Ascending aorta (tissue), 2 donors: ENCODE data around the gene INAFM2. TPM values are rescaled to one million over a fixed set of nuclear protein-coding genes. Genes with fewer than 3 reads are reported as not detected.

ENCODE experiments used
- DNase-seq, 2 donors: peaks; one replicate each; pipeline ENCODE4 v3.0.0-alpha.2; 2019; ENCODE audit warnings: low spot score in 2 of 2
- H3K27ac ChIP-seq, 2 donors: fragments of 200-600 bp; sonication (generic); one replicate each; pipeline ENCODE4 v1.5.1; 2016 to 2017; ENCODE audit warnings: mild to moderate bottlenecking in 1 of 2
- H3K27me3 ChIP-seq: fragments of 200-600 bp; sonication (generic); one replicate; pipeline ENCODE4 v1.5.1; 2017
- H3K36me3 ChIP-seq, 2 donors: fragments of 200-600 bp; sonication (generic); one replicate each; pipeline ENCODE4 v1.5.1; 2016
- H3K4me1 ChIP-seq, 2 donors: fragments of 200-600 bp; sonication (generic); one replicate each; pipeline ENCODE4 v1.5.1; 2016 to 2017; ENCODE audit warnings: mild to moderate bottlenecking in 1 of 2
- H3K4me3 ChIP-seq, 2 donors: fragments of 200-600 bp; sonication (generic); one replicate each; pipeline ENCODE4 v1.5.1; 2016 to 2017; ENCODE audit warnings: mild to moderate bottlenecking in 1 of 2
- H3K9me3 ChIP-seq, 2 donors: fragments of 200-600 bp; sonication (generic); one replicate each; pipeline ENCODE4 v1.5.1; 2016
- intact Hi-C: fragments of 100-400 bp; cut with DNase I; formaldehyde crosslinking; loops from one replicate; pipeline ENCODE4 v1.15.1; 2023
- total RNA-seq: library from RNA; depleted of rRNA; stranded (reverse); fragments of >200 nt; gene quantifications from one replicate; pipeline ENCODE4 v1.1.0, GENCODE V29; 2016
- TF ChIP-seq, protein P1 (sequence below), 3 experiments: fragments of 200-600 bp in 2 of 3; fragments of 450-650 bp in 1 of 3; sonication (generic) in 2 of 3; IDR thresholded peaks; one replicate each; pipeline ENCODE4 v1.5.1; 2016 to 2019; ENCODE audit warnings: antibody characterized with exemption in 3 of 3, mild to moderate bottlenecking in 1 of 3, moderate library complexity in 1 of 3

INAFM2 gene
- total RNA-seq, 1 donor from 2014 or later = 69.8 TPM

DNA sequence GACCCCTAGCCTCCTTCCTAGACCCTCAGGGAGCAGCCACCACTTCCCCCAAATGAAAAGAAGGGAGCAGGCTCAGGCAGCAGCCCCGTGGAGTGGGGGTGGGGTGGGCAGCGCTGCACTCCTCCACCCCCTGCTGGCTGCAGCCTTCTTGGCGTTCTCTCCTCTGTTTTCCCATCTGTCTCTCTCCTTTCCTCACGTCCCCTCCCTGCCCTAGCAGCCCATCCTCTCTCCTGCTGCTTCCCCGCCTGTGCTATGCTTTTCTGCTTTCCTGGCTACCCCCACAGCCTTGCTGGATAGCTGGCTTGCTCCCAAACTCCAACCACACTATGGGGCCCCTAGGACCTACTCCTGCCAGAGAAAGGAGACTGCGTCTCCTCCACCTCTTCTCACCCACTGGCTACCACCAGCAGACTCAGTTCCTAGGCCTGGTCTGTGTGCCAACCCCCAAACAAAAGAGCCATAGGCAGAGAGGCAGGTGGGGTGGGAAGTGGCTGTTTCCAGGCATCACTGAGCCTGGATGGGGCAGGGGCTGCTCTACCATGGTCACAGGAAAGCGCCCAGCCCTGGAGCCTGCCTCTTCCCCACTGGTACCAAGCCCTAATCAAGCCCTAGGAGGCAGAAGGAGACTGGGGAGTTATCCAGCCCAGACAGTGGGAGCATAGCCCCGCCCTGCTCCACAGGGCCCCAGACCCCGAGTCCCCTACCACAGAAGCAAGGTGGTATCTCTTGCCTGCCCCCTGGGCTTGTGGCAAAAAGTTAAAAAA lies 31.1 kb downstream of the INAFM2 start:
- DNase-seq = no peak
- TF ChIP-seq, protein P1, sequence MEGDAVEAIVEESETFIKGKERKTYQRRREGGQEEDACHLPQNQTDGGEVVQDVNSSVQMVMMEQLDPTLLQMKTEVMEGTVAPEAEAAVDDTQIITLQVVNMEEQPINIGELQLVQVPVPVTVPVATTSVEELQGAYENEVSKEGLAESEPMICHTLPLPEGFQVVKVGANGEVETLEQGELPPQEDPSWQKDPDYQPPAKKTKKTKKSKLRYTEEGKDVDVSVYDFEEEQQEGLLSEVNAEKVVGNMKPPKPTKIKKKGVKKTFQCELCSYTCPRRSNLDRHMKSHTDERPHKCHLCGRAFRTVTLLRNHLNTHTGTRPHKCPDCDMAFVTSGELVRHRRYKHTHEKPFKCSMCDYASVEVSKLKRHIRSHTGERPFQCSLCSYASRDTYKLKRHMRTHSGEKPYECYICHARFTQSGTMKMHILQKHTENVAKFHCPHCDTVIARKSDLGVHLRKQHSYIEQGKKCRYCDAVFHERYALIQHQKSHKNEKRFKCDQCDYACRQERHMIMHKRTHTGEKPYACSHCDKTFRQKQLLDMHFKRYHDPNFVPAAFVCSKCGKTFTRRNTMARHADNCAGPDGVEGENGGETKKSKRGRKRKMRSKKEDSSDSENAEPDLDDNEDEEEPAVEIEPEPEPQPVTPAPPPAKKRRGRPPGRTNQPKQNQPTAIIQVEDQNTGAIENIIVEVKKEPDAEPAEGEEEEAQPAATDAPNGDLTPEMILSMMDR (IDR thresholded peaks at IDR 0.05) = peak; percentile 14 to 42 (median 17)
- intact Hi-C loops = no loop called here
- H3K9me3 ChIP-seq = no peaks in the 10 kb centered on the region
- no peak overlapping the region for H3K4me3 ChIP-seq
- no peak overlapping the region for H3K27ac ChIP-seq
- no peaks in the 10 kb centered on the region for H3K36me3 ChIP-seq
- no peaks in the 10 kb centered on the region for H3K27me3 ChIP-seq
- H3K4me1 ChIP-seq = peaks cover 7 to 9% of the 10 kb centered on the region in 2 donors

DNA sequence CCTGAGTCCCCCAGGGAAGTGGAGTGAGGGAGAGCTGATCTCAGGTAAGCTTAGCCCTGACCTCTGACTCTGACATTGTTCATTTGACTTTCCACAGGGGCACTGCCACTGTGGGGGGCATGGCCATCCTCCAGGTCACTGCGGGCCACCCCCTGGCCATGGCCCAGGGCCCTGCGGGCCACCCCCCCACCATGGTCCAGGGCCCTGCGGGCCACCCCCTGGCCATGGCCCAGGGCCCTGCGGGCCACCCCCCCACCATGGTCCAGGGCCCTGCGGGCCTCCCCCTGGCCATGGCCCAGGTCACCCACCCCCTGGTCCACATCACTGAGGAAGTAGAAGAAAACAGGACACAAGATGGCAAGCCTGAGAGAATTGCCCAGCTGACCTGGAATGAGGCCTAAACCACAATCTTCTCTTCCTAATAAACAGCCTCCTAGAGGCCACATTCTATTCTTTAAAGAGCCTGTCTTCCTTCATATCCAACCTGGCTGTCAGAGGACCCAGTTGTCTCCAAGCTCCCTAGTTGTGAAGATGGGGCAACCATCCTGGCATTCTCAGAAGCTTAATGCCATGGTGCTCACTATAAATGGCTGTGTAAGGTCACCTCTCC lies 32.6 kb downstream of the INAFM2 start:
- intact Hi-C loops = no loop called here
- TF ChIP-seq, protein P1 (IDR thresholded peaks at IDR 0.05) = no peak
- H3K27ac ChIP-seq = no peak overlapping the region
- no peaks in the 10 kb centered on the region for H3K36me3 ChIP-seq
- H3K4me3 ChIP-seq = no peak overlapping the region
- H3K4me1 ChIP-seq = peaks cover 7 to 9% of the 10 kb centered on the region in 2 donors
- no peak for DNase-seq
- no peaks in the 10 kb centered on the region for H3K27me3 ChIP-seq
- no peaks in the 10 kb centered on the region for H3K9me3 ChIP-seq

DNA sequence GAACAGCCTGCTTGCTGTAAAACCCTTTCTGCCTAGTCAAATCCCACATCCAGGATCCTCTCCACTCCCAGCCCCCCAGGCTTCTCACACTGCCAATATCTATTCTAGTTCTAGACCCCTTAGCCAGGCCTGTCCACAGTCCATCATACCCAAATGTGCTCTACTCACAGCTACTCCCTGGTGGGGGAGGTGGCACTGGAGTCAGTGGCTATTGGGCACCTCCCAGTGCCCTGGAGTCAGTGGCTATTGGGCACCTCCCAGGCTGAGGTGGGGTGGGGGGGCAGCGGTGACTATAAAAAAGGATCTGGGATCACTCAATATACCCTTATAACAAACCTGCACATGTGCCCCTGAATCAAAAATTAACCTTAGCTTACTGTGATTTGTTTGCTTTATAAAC lies 33.8 kb downstream of the INAFM2 start:
- Histone ChIP-seq H3K27me3 (no peaks in the 10 kb centered on the region), H3K4me1 (peaks cover 7 to 9% of the 10 kb centered on the region in 2 donors), H3K4me3 (peak overlapping the region; percentile 45 to 73), H3K9me3 (no peaks in the 10 kb centered on the region), H3K36me3 (no peaks in the 10 kb centered on the region), H3K27ac (no peak overlapping the region)
- DNase-seq = no peak
- TF ChIP-seq, protein P1 (IDR thresholded peaks at IDR 0.05) = no peak
- intact Hi-C loops = no loop called here

DNA sequence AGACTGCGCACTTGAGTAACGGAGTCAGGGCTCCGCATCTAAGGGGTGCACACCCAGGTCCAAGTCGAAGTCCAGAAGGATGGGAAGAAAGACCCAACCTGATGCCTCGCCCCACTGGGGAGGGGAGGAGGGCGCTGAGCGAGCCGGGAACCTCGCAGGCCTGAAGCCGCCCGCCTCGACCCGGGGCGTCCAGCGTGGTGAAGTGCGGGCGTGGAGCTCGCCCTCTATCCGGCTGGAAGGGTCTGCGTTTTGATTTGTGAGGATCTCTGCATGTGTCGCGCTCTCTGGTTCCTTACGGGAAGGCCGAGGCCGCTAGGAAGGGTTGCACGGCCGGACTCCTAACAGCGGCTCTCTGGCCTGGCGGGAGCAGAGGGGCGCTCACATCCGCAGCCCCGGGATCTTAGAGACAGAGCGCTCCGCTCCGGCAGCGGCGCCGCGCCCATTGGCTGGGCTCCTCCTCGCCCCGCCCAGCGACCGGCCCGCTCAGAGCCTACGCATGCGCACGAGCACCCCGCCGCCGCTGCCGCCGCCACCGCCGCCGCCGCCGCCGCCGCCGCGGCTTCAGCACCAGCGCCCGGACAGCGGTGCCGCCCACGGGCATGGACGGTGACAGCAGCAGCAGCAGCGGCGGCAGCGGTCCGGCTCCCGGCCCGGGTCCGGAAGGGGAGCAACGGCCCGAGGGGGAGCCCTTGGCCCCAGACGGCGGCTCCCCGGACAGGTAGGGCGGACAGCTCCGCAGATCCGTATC lies 34.4 kb downstream of the INAFM2 start, which contains the start of gene DISP2:
TSS of gene DISP2 (plus strand) at position 497 of the 748 bp plus-strand sequence. CDS start at position 600, 103 bp downstream.
- DNase-seq = peak in 1 of 2 donors; percentile 93
- TF ChIP-seq, protein P1 (IDR thresholded peaks at IDR 0.05) = no peak
- peaks cover 7 to 9% of the 10 kb centered on the region in 2 donors for H3K4me1 ChIP-seq
- H3K27me3 ChIP-seq = no peaks in the 10 kb centered on the region
- H3K9me3 ChIP-seq = no peaks in the 10 kb centered on the region
- intact Hi-C loops = loop anchor here (1.0 kb wide), 1 partner anchor 15 kb away; no protein-coding TSS in a partner anchor
- H3K4me3 ChIP-seq = peak within 1 kb of the TSS; percentile 45 to 73
- H3K27ac ChIP-seq = no peak within 1 kb of the TSS
- H3K36me3 ChIP-seq = no peaks in the 10 kb centered on the region

DNA sequence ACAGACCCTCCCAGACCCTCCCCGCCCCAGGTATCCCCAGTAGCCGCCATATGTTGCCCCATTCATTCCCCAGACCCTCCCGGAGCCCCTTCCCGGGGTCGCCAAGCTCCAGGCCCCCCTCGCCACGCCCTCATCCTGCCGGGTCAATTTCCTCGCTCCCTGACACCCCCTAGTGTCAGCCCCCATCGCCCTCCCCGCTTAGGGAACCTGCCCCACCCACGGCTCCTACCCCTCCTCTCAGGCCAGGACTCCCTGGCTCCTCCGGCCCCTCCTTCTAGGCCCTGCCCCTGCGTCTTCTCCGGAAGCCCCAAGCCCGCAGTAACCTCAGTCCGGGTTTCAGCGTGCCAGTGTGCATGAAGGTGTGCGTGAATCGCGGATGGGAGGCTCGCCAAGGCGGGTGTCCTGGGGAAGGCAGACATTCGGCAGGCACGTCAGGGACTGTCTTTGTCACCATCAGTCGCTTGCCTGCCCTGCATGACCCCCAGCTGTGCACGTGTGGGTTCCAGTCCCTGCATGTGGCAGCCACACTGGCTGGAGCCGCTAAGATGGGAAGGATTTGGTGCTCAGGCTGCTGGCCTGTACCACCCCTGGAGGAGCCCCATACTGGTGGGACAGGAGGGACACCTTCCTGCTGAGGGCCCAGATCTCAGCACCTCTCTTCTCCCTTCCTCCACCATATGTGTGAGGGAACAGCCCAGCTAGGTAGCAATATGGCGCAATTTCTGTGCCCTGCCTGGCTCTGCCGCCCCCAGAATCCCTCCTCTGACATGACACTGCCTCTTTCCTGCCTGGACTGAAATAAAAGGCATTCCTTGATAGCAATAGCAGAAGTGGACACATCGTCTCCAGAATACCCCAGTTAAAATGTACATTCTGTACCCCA lies 35.2 kb downstream of the INAFM2 start:
- Histone ChIP-seq H3K4me3 (peak overlapping the region; percentile 45 to 73), H3K36me3 (no peaks in the 10 kb centered on the region), H3K9me3 (no peaks in the 10 kb centered on the region), H3K4me1 (peaks cover 7 to 9% of the 10 kb centered on the region in 2 donors), H3K27me3 (no peaks in the 10 kb centered on the region), H3K27ac (no peak overlapping the region)
- DNase-seq = no peak
- TF ChIP-seq, protein P1 (IDR thresholded peaks at IDR 0.05) = no peak
- intact Hi-C loops = loop anchor here (1.0 kb wide), 1 partner anchor 15 kb away; no protein-coding TSS in a partner anchor
